HS-27A (cell line): Measurements from ENCODE around the gene GPR17.

Experiments used
- DNase-seq: peaks from one replicate; pipeline ENCODE4 v3.0.0-alpha.2; 2012; ENCODE audit warnings: low read depth, missing footprints

The GPR17 gene

DNA sequence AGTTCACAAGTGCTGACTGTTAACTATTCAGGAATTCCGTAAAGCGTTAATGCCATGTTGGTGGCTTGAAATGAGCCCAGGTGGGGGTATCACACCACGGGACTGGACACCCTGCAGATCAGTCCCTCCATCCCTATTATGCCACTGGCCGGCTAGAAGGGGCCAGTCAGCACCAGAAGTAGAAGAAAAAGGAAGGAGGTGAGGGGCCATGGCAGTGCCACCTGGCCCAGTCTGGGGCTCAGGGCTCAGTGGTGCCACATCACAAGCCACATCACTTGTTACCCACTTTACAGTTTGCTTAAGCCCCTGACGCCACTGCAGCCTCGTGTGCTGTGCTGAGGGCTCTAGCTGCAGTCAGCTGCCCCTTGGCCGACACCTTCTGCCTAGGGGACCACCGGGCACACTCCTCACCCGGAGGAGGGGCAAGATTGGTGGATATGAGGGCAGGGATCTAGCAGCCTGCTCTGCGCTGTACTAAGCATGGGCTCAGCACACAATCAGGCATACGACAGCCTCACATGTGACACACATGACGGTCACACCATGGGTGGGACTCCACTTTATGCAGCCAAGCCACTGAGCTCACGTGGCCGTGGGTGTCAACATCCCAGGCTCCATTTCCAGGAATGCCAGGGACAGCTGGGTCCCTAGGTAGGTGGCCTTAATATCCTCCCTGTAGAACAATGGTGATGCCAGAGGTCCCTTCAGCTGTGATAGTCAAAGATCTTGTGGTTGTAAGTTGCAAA, 25.8 kb downstream of the GPR17 start:
- no peak for DNase-seq

DNA sequence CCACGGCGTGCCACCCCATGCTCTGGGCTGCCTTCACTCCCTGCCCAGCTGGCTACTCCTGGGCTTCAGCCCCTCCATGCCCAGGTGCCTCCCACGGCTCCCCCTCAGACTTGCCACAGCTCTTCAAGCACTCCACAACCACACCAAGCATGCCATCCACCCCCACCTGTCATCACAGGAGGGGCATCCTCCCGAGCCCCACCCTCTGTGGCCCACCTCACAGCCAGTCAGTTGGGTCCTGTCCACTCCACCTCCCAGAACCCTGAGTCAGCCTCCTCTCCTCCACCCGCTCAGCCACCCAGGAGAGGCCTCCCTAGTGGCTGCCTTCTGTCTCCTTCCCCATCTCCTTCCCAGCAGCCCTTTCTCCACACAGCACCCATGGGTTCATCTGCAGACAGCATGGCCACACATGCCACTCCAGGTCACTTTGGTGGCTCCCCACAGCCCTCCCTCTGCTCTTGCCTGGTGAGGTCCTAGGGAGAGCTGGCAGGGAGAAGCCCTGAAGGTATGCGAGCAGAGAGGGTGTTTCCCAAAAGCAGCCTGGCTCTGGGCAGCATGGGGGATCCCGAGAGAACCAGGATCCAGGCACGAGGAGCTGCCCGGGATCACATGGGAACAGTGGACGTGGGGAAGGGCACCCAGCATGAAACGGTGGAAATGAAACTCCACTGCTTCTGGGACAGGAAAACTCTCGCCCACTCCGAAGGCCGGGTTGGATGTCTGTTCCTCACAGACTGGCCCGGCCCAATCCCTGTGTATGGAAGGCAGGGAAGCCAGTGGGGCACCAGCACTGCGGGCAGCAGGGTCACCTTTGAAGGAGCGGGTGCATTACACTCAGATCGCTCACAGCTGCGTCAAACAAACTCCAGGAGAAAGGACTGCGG, 26.6 kb downstream of the GPR17 start:
- DNase-seq = no peak

DNA sequence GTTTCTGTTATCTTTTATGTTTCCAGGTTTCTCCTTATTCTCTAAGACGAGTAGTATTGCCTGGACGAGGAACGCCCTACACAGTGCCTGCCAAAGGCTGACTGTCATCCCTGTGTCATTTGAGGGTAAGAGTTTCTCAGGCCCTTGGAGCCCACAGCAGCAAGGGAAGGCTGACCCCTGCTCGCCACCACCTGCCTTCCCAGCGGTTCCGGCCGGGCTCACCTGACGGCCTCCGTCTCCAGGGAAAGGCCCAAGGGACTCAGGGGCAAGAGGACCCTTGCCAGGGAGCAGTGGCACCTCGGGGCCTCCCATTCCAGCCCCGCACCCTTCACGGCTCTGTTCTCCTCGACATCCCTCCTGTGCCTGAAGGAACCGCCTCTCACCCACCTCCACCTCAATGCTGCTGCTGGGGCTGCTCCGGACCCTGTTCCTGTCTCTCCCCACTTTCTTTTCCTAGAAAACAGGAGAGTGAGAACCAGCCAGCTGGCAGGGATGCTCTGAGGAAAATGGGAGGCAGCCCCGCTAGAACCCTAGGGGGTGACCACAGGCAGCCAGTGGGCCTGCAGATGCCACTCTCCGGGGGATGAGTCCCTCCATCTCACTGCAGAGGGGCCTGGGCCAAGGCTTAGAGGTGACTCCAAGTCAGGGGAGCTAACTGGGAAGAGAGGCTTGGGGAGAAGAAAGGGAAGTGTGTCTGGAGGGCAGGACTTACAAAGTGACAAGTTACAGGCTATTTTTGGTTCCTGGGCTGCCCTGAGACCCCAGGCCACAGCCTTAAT, 27.5 kb downstream of the GPR17 start:
- DNase-seq = no peak

DNA sequence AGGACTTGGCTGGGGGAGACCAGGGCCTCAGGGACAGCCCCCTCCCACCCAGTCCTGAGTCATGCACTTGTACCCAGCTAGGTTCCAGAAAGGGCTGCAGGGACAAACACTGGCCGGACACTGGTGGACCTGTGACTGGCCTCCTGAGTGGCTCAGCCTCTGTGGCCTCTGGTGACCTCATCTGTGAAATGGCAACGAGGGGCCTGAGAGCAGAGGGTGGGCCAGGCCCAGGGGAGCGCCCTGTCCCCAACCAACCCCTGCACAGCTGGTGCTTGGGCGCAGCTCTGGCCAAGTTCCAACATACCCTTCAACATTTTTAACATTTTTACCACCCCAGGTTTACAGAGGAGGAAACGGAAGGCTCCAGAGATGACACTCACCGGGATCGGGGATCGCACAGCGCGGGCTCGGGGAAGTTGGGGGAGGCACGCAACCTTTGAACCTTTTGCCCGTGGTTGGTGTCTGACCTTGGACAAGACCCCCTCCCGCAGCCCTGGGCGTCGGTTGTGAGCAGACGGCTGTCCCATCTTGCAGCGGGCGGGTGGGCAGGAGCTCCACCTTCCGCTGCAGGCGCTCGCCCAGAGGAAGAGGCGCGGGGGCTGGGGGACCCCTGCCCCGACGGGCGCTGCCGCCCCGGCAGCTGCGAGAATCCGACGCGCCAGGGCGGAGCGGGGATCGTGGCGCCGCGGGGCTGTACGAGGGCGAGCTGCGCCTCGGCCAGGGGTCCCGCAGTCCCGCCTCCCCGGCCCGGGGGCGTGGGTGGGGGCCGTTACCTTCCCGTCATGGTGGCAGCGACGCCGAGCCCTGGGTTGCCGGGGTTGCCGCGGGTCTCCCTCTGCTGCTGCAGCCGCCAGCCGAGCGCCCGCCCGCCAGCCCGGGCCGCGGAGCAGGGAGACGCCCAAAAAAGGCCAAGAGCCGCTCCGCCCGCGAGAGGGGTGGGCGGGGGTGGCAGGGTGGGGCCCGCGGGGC, 28.6 kb downstream of the GPR17 start:
- peak; percentile 71 for DNase-seq

DNA sequence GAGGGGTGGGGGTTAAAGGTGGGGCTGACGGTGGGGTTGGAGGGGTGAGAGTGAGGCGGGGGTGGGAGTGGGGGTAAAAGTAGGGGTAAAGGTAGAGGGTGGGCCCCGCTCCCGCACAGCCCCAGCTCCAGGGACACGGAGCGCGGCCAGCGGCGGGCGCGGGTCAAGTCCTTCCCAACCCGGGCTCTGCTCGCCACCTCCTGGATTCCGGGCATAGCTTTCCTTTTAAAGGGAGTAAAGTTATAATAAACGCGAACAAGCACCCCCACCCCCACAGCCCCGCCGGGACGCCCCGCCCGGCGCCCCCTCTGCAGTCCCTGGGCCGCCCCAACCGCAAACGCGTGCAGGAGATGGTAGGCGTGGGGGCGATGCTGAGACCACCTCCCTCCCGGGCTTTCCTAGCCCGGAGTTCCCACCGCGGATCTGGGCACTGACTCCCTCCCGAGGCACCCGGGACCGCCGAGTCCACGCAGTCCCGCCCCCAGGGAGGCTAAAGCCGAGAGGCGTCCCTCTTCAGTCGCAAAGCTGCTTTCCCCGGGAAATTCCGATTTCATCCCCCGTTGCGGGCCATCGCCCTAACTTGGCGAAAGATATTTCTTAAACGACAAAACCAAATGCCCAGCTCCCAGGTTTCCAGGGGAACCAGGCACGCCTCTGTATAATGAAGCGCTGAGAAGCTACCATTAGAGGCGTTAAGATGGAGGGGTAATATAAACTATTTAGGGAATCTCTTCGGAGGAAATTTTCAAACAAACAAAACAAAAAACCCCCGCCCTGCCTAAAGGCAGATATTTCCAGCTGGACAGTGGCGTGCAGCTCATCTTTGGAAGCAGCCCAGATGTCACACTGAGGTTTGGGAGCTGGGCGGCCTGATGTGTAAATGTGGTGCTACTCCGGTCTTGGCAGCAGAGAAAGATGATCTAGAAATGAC, 29.6 kb downstream of the GPR17 start, which contains the start of gene LIMS2:
Gene LIMS2 (minus strand): TSS at position 200 of the 931 bp plus-strand sequence. CDS start 506 bp downstream, outside the sequence.
- peak; percentile 69 for DNase-seq

DNA sequence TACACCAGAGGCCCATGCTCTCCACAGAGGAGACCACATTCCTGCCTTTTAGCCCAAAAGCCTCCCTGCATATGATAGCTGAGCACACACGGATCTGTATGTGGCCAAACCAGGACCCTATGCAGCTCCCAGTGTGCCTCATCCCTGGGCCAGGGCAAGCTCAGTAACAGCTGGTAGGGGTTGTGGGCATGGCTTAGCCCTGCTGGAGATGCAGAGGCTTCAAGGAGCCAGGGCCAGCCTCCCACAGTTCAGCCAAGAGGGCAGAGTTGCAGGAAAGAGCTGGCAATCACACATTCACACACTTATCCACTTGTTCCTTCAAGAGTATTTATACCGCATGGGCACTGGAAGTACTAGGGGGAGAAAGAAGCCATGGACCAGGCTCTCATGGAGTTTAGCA, 31.0 kb downstream of the GPR17 start:
- DNase-seq = no peak

DNA sequence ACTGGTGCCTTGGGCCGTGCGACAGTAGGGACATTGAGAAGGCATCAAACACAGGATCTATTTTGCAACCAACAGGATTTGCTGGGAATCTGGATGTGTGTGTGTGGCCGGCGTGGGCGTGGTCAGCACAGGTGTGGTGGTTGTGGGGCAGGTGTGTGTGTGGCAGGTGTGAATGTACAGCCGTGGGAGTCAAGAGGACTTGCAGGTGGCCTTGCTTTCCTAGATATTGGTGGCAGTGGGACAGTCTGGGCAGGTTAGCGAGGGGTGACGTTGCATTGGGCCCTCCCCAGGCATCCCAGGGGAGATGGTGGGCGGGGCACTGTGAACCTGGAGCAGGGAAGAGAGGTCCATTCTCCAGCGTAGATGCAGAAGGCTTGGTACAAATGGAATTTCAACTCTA, 32.6 kb downstream of the GPR17 start:
- no peak for DNase-seq

DNA sequence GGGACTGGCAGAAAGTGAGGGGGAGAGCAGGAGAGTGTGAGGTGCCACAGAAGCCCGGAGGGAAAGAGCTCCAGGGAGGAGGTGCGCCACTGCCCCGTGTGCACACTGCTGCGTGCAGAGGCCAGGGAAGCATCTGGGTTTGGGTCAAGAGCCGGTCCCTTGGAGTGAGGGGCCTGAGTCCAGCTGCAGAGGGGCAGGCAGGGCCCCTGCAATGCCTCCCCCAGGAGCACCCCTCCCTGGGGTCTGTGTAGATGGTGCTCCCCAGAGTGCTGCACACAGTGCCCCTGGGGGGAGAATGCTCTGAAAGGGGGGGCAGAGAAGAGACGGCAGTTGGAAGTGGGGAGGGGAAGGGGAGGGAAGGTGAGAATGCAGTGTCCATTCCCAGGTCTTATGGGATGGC, 33.0 kb downstream of the GPR17 start:
- DNase-seq = no peak

DNA sequence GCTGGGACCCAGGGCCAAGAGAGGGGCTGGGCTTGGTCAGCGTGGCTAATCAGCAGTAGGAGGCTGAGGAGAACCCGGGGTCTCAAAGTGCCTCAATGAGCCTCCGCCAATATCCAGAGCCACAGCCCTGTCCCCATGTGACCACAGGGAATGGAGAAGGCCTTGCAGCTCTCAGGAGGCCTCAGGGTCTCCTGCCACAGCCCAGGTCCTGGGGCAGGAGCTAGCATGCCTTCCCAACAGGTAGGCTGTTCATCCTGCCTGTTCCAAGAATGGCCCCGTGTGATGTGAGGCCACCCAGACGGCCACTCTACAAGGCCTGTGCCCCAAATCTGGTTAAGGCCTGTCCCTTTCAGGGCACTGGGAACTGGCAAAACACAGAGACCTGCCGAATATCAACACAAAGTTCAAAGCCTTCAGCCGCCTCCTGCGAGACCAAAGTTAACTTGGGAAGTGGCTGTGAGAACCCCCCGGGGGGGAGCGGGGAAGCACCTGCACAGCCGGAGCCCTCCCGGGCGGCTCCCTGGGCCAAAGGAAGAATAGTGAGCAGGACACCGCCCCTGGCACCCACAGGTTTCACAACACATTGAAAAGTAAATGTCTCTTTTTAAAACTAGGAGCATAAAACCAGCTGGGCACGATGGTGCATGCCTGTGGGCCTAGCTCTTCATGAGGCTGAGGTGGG, 33.9 kb downstream of the GPR17 start:
- no peak for DNase-seq

DNA sequence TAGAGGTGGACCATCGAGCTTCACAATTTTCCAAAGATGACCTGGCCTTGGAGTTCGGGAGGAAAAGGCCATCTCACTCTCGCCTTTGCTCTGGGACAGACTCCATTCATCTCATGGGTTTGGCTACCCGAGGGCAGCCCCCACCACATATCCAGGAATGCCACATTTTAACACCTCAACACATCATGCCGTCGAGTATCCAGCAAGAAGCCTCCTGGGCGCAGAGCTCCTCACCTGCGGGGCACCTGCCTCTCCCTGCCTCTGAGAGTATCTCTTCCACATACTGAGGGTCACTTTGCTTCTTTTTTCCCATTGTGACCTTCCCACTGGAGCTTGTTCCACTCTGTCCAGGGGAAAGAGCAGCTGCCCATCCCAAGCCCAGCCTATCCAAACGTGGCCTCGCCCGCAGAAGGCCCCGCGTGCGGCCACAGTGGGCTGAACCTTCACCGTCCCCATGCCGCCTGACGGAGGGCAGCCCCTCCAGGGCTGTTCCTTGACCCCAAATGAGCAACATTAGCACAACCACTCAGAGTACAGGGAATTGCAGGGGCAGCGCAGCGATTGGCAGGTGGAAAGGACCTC, 34.8 kb downstream of the GPR17 start:
- DNase-seq = no peak

DNA sequence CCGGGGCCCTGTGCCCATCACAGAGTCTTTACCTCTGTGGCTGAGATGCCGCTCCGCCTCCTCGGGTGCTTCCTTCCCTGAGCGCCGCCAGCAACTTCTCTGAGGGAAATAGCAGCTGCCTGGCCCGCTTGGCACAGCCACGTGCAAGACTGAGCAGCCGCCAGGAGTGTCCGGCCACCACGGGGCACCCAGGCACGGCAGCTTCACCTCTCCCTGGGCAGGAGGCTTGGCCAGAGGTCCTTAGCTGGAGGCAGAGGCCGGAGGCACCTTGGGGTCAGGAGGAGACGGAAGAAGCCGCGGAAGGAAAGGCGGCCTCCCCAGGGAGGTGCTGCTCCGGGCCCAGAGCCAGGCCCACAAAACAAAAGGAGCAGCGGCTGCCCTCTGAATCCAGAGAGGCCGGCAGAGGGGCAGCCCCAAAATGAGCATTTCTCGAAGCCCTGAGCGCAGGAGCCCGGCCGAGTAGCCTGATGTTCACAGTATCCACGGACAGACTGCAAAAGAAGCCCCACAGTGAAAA, 35.4 kb downstream of the GPR17 start:
- DNase-seq = no peak

DNA sequence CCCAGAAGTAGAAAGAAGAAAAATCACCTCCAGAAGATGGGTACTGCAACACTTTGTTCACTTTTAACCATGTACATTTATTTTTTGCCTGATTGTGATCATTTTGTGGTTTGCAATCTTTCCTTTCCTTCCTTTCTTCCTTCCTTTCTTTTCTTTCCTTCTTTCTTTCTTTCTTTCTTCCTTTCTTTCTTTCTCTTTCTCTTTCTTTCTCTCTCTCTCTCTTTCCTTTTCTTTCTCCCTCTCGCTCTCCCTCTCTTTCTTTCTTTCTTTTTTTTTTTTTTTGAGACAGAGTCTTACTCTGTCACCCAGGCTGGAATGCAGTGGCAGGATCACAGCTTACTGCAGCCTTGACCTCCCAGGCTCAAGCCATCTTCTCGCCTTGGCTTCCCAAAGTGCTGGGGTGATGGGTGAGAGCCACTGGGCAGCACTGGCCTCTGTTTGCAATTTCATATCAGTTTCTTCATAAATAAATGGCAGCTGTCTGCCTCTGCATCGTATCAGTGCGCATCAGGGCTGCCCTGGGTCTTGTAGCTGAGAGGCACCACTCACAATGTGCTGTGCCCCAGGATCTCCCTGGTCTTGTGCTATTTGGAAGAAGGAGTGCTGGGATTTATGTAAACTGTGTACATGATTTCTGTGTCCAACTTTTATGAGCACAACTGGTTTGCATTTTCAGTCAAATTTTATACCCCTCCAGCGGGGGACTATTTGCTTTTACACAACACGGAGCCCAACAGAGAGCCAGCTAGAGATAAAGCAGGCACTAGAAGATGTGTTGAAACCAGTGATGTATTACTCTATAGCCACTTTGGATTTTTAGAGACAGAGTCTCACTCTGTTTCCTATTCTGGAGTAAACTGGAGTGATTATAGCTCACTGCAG, 36.3 kb downstream of the GPR17 start:
- no peak for DNase-seq

DNA sequence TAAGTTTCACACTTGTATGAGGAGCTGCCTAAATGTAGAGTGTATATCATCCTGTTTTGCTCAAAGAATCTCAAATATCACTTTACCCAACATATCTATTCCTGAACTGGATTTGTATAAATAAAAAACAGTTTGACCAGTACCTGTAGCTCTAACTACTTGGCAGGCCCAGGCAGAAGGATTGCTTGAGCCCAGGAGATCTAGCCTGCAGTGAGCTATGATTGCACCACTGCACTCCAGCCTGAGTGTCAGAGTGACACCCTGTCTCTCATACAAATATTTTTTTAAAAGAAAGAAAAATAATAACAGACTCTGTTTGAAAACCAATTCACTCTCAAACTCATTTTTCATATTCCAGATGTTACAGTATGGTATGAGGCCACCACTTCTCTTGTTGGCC, 37.1 kb downstream of the GPR17 start:
- no peak for DNase-seq

DNA sequence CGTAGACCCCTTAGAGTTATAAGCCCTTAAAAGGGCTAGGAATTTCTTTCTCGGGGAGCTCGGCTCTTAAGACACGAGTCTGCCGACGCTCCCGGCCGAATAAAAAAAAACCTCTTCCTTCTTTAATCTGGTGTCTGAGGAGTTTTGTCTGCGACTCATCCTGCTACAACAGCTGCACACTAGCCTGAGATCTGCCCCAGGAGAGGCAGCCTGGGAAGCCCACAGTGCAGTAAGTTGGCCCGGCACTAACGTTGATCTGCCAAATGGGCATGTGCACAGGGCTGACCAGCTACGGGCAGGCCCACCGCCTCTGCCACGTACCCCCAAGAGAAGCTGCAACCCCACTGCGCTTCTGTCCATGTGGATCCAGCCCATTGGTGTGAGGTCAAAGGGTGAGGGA, 37.8 kb downstream of the GPR17 start:
- no peak for DNase-seq

DNA sequence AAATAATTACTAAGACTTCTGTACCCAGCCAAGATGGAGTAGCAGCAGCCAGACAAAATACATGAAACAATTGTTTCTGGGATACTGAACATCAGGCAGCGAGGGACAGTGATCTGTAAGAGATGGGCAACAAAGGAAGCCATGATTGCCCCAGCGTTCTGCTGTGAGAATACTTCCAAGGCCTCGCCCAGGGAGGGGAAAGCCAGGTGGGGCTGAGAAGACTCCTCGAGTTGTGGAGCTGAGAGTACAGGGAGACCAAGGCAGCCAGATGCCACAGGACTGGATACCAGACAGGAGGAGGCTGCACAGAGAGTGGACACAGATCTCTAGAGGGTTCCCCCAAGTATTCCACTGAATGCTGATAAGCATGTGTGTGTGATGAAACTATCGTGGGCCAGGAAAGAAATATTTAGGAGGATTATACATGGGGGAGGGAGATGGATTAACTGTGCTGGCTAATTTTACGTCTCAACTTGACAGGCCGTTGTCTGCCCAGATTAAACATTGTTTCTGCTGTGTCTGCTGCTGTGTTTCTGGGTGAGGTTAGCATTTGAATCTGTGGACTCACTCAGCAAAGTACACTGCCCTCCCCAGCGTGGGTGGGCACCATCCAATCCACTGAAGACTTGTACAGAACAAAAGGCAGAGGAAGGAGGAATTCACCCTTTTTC, 39.6 kb downstream of the GPR17 start:
- no peak for DNase-seq

DNA sequence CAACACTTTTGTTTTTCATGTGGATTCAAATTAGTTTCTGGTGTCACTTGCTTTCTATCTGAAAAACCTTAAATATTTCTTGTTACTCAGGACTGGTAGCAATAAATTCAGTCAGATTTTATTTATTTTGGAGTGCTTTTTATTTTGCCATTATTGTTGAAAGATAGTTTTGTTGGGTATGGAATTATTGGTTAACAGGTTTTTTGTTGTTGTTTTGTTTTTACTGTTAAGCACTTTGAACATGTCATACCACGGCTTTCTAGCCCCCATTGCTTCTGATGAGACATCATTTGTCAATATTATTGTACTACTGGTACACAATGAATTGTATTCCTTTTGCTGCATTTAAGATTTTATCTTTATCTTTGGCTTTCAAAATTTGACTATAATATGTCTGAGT, 42.5 kb downstream of the GPR17 start:
- DNase-seq = no peak

DNA sequence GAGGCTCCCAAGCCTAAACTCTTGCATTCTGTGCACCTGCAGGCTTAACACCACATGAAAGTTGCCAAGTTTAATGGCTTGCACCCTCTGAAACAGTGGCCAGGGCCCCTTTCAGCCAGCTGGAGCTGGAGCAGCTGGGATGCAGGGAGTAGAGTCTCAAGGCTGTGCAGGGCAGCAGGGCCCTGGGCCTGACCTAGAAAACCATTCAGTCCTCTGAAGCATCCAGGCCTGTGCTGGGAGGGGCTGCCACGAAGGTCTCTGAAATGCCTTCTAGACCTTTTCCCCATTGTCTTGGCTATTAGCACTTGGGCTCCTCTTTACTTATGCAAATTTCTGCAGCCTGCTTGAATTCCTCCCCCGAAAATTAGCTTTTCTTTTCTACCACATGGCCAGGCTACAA, 44.7 kb downstream of the GPR17 start:
- DNase-seq = no peak
